Measurements from ENCODE around the gene CEMIP2. TPM values are rescaled to one million over a fixed set of nuclear protein-coding genes. Genes with fewer than 3 reads are reported as not detected.

CEMIP2 gene
- total RNA-seq, 1 donor from 2014 or later: 139 TPM

GRCh38 chr9:71719088-71719487, 49.2 kb downstream of the CEMIP2 start:
- DNase-seq (ENCODE audit: low read depth) (no peak), FAIRE-seq (no peak)
- Histone ChIP-seq H3K36me3 (ENCODE audit: insufficient read depth, low read length) (peaks cover 27% of the 10 kb centered on the region), H3K27me3 (ENCODE audit: insufficient read depth, low read length) (no peaks in the 10 kb centered on the region), H3K9me3 (ENCODE audit: insufficient read depth, low read depth, low read length) (no peaks in the 10 kb centered on the region), H3K4me2 (ENCODE audit: low read length) (no peak overlapping the region), H3K27ac (ENCODE audit: low read depth, low read length) (no peak overlapping the region), H3K79me2 (ENCODE audit: insufficient read depth, low read length) (no peaks in the 10 kb centered on the region), H2AFZ (ENCODE audit: low read depth, low read length) (no peak overlapping the region), H3K4me1 (ENCODE audit: insufficient read depth, low read length) (no peaks in the 10 kb centered on the region), H3K9ac (ENCODE audit: low read length) (no peak overlapping the region), H3K4me3 (ENCODE audit: insufficient read depth, low read depth, low read length) (no peak overlapping the region), H4K20me1 (ENCODE audit: insufficient read depth, low read length) (no peaks in the 10 kb centered on the region)
- Mint-ChIP-seq H3K4me1 (ENCODE audit: low read depth, unreplicated experiment) (peaks cover 10% of the 10 kb centered on the region), H3K4me3 (ENCODE audit: unreplicated experiment) (no peak overlapping the region), H3K36me3 (ENCODE audit: low read depth, unreplicated experiment) (peaks cover 10% of the 10 kb centered on the region), H3K27ac (ENCODE audit: unreplicated experiment) (no peak overlapping the region), H3K9me3 (ENCODE audit: unreplicated experiment) (no peaks in the 10 kb centered on the region), H3K27me3 (ENCODE audit: low read depth, unreplicated experiment) (no peaks in the 10 kb centered on the region)
- TF ChIP-seq CTCF (IDR thresholded peaks at IDR 0.05; ENCODE audit: insufficient read depth, low read depth, low read length) (no peak), EZH2 (IDR thresholded peaks at IDR 0.05; ENCODE audit: insufficient read depth, low read length) (no peak)

- Histone ChIP-seq H3K79me2 (ENCODE audit: insufficient read depth, low read length) (no peaks in the 10 kb centered on the region), H4K20me1 (ENCODE audit: insufficient read depth, low read length) (no peaks in the 10 kb centered on the region), H3K36me3 (ENCODE audit: insufficient read depth, low read length) (peaks cover 24% of the 10 kb centered on the region), H3K4me1 (ENCODE audit: insufficient read depth, low read length) (no peaks in the 10 kb centered on the region), H3K9me3 (ENCODE audit: insufficient read depth, low read depth, low read length) (no peaks in the 10 kb centered on the region), H3K27me3 (ENCODE audit: insufficient read depth, low read length) (no peaks in the 10 kb centered on the region), H2AFZ (ENCODE audit: low read depth, low read length) (no peak overlapping the region), H3K27ac (ENCODE audit: low read depth, low read length) (no peak overlapping the region), H3K4me3 (ENCODE audit: insufficient read depth, low read depth, low read length) (no peak overlapping the region), H3K9ac (ENCODE audit: low read length) (no peak overlapping the region), H3K4me2 (ENCODE audit: low read length) (no peak overlapping the region)
- TF ChIP-seq EZH2 (IDR thresholded peaks at IDR 0.05; ENCODE audit: insufficient read depth, low read length) (no peak), CTCF (IDR thresholded peaks at IDR 0.05; ENCODE audit: insufficient read depth, low read depth, low read length) (peak; percentile 48)
- FAIRE-seq (no peak), DNase-seq (ENCODE audit: low read depth) (no peak)
- Mint-ChIP-seq H3K4me1 (ENCODE audit: low read depth, unreplicated experiment) (peaks cover 2% of the 10 kb centered on the region), H3K36me3 (ENCODE audit: low read depth, unreplicated experiment) (peaks cover 10% of the 10 kb centered on the region), H3K9me3 (ENCODE audit: unreplicated experiment) (no peaks in the 10 kb centered on the region), H3K27ac (ENCODE audit: unreplicated experiment) (no peak overlapping the region), H3K4me3 (ENCODE audit: unreplicated experiment) (no peak overlapping the region), H3K27me3 (ENCODE audit: low read depth, unreplicated experiment) (no peaks in the 10 kb centered on the region)
Observed at GRCh38 chr9:71716138-71716909, 52.0 kb downstream of the CEMIP2 start.

GRCh38 chr9:71710856-71711255, 57.5 kb downstream of the CEMIP2 start:
- no peak overlapping the region for H3K27ac ChIP-seq (ENCODE audit: low read depth, low read length)
- no peak overlapping the region for H3K4me3 ChIP-seq (ENCODE audit: insufficient read depth, low read depth, low read length)
- H2AFZ ChIP-seq (ENCODE audit: low read depth, low read length): no peak overlapping the region
- H4K20me1 ChIP-seq (ENCODE audit: insufficient read depth, low read length): no peaks in the 10 kb centered on the region
- DNase-seq (ENCODE audit: low read depth) (no peak), FAIRE-seq (no peak)
- Mint-ChIP-seq H3K36me3 (ENCODE audit: low read depth, unreplicated experiment) (peaks cover 14% of the 10 kb centered on the region), H3K9me3 (ENCODE audit: unreplicated experiment) (no peaks in the 10 kb centered on the region), H3K4me1 (ENCODE audit: low read depth, unreplicated experiment) (no peaks in the 10 kb centered on the region), H3K4me3 (ENCODE audit: unreplicated experiment) (no peak overlapping the region), H3K27me3 (ENCODE audit: low read depth, unreplicated experiment) (no peaks in the 10 kb centered on the region), H3K27ac (ENCODE audit: unreplicated experiment) (no peak overlapping the region)
- no peaks in the 10 kb centered on the region for H3K4me1 ChIP-seq (ENCODE audit: insufficient read depth, low read length)
- H3K9ac ChIP-seq (ENCODE audit: low read length): no peak overlapping the region
- H3K9me3 ChIP-seq (ENCODE audit: insufficient read depth, low read depth, low read length): no peaks in the 10 kb centered on the region
- H3K79me2 ChIP-seq (ENCODE audit: insufficient read depth, low read length): no peaks in the 10 kb centered on the region
- peaks cover 36% of the 10 kb centered on the region for H3K36me3 ChIP-seq (ENCODE audit: insufficient read depth, low read length)
- TF ChIP-seq EZH2 (IDR thresholded peaks at IDR 0.05; ENCODE audit: insufficient read depth, low read length) (no peak), CTCF (IDR thresholded peaks at IDR 0.05; ENCODE audit: insufficient read depth, low read depth, low read length) (no peak)
- H3K27me3 ChIP-seq (ENCODE audit: insufficient read depth, low read length): no peaks in the 10 kb centered on the region
- H3K4me2 ChIP-seq (ENCODE audit: low read length): no peak overlapping the region

All from astrocyte (in vitro differentiated cells and primary cell).